GM12801 (cell line): ENCODE results near the gene TSFM.

Experiments used
- TF ChIP-seq, protein P1 (sequence below): IDR thresholded peaks from one replicate; pipeline ENCODE4 v1.5.1; 2011; ENCODE audit warnings: control low read depth; ENCODE audit not compliant: insufficient read length; ENCODE audit errors: extremely low read depth

Gene TSFM

DNA sequence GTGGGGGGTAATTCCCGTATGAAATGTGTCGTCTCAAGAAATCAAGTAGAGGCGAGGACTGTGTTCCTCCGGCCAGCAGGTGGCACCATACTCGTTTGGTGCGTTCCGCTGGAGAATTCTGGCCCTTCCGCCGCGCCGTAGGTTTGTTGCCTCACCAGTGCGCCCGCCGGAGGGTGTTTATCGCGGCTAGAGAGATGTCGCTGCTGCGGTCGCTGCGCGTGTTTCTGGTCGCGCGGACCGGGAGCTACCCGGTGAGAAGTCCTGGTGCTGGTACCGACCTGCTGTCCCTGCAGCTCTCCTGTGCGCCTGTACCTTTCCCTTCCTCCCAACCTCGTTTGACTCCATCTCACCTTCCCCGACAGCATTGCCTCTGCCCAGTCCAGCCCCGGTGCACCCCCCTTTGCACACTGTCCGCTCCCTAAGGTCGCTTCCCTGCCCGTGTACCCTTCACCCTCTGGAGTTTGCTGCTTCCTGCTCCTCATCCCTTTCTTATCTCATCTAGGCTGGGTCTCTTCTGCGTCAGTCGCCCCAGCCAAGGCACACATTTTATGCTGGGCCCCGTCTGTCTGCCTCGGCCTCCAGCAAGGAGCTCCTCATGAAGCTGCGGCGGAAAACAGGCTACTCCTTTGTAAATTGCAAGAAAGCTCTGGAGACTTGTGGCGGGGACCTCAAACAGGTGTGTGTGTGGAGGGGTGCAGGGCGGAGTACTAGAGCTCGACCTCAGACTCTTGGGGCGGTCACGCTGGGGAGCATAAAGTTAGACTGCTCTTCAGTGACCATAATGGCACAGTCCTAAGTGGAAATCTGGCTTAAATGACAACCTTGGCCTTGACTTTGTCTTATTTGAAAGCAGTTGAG, at the start of gene TSFM:
Gene TSFM, plus strand, starts transcription at position 180 of the 858 bp plus-strand sequence. Its CDS starts 15 bp downstream, at position 195.
- TF ChIP-seq, protein P1, sequence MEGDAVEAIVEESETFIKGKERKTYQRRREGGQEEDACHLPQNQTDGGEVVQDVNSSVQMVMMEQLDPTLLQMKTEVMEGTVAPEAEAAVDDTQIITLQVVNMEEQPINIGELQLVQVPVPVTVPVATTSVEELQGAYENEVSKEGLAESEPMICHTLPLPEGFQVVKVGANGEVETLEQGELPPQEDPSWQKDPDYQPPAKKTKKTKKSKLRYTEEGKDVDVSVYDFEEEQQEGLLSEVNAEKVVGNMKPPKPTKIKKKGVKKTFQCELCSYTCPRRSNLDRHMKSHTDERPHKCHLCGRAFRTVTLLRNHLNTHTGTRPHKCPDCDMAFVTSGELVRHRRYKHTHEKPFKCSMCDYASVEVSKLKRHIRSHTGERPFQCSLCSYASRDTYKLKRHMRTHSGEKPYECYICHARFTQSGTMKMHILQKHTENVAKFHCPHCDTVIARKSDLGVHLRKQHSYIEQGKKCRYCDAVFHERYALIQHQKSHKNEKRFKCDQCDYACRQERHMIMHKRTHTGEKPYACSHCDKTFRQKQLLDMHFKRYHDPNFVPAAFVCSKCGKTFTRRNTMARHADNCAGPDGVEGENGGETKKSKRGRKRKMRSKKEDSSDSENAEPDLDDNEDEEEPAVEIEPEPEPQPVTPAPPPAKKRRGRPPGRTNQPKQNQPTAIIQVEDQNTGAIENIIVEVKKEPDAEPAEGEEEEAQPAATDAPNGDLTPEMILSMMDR: peak; percentile 59

DNA sequence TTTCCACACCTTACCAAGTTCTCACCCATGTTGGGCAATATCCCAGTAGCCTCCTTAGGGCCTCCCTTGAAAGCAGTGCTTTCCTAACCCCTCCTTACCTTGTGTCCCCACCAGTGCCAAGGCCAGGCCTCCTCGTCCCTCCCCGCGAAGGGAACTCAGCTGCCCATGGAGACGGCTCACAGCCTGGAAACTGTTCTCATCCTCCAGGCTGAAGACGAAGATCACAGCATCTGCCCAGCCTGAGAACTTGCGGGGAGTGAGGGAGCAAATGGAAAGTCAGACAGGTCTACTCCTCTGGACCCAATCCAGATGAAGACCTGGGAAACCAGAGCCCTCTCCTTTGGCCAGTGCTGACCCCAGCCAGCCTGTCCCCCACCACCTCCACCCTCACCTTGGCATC, 48.7 kb upstream of the TSFM start:
- TF ChIP-seq, protein P1: no peak

DNA sequence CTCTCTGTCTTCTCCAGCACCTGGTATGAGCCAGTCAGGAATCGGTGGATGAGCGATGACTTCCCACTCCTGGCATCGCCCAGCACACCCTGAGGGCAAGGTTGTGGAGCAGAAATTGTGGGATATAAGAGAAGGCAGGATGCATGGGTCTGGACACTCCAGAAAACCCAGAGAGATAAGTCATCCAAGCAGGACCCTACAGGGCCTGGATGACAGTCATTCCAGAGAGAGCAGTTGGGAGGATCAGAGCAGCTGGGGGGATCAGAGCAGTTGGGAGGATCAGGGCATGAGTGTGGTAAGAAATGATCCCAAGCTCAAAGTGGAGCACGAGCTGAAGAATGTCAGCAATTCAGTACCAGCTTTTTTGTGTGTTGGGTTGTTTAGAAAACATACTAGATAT, 48.0 kb upstream of the TSFM start:
- TF ChIP-seq, protein P1: no peak

DNA sequence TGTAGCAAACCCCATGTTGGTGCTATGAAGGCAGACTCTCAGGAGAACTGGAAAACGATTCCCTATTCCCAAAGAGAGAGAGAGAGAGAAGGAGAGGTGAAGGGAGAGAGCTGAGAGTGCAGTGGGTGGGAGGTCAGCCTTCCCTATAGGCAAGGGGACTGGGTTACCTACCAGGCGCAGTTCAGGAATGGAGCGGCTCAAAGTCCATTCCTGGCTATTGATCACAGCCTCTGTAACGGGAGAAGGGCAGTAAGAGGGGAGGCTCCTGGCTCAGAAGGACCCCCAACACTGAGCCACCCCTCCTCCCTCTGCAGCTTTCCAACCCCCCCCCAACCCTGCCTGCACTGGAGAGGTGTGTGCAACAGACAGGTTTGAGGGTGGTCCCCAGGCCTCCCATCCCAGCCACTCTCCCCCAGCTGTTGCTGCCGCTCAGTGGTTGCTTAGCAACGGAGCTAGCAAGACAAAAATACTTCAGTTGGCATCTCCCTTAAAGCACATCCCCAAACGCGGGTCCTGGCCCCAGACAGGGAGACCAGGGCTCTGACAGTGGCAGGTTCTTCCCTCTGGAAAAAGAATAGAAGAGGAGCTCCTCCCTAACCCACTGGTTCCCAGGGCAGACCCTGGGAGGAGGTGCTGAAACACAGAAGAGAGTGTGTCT, 47.3 kb upstream of the TSFM start:
- TF ChIP-seq, protein P1: no peak

DNA sequence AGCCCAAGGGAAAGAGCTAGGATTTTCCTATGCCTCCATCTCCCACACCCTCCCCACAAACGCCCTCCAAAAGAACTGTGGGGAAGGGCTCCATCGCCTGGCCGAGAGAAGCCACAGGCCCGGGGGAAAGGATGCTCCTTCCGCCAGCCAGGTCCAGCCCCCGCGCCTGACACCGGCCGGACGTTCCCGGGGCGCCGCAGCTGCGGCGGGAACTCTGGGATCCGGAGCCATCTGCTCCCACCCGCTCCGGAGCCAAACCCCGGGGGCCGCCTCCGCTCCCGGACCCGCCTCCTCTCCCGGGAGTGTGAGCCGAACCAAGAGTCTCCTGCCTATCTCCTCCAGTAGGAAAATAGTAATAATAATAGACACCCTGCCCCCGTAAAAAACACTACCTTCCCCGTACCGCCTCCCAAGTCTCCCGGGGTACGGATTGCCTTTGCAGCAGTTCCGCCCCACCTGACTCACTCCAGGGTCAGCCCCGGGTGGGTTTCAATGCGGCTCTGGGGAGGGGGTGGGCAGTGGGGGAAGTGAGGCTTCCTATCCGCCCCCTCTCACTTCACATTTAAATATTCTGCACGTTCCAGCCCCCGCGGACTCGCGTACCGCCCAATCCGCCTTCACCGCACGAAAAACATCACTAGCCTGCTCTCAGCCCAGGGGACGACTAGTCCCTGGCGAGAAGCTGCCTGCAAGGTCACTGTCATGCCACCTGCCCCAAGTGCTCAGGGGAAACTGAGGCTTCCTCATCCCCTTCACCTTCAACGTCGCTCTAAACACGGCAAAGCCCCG, 46.4 kb upstream of the TSFM start:
- TF ChIP-seq, protein P1: no peak

DNA sequence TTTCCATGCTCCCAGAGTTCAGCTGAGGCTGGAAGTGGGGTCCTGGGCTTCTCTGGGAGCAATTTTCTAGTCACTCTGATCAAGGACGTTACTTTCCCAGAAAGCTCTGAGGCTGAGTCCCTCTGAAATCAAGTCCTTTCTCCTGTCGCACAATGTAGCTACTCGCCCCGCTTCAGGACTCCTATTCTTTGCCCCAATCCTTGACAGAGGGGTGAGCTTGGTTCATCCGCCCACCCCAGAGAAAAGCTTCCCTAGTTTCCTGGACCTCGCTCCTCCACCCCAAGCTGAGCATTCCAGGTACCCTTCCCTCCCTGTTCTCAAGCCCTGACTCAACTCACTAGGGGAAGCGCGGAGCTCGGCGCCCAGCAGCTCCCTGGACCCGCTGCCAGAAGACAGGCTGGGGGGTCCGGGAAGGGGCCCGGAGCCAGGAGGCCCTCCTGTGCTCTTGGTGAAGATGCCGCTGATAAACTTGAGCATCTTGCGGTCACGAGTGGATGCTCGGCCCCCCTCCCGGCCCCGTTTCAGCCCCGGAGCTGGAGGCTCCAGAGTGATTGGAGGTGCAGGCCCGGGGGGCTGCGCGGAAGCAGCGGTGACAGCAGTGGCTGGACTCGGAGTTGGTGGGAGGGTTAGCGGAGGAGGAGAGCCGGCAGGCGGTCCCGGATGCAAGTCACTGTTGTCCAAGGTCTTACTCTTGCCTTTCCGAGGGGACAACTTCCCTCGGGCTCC, 45.7 kb upstream of the TSFM start:
- TF ChIP-seq, protein P1: no peak
